Ovary (tissue), 9 donors: ENCODE data around the gene FLOT1. TPM values are rescaled to one million over a fixed set of nuclear protein-coding genes. Genes with fewer than 3 reads are reported as not detected.

Experiments used
- DNase-seq, 5 donors: peaks; one replicate each; pipeline ENCODE4 v3.0.0-alpha.2; 2019 to 2020
- H3K27ac ChIP-seq, 2 donors: fragments of 200-600 bp; one replicate each; pipeline versions ENCODE4 v1.5.1 to v1.8.0; 2019 to 2022
- H3K27me3 ChIP-seq: fragments of 200-600 bp; one replicate; pipeline ENCODE4 v1.8.0; 2022
- H3K36me3 ChIP-seq: fragments of 200-600 bp; sonication (generic); one replicate; pipeline ENCODE4 v1.5.1; 2019
- H3K4me1 ChIP-seq: one replicate; pipeline ENCODE4 v1.8.1; 2013; ENCODE audit warnings: mild to moderate bottlenecking, moderate library complexity; ENCODE audit not compliant: insufficient read depth
- H3K4me3 ChIP-seq: fragments of 200-600 bp; sonication (generic); one replicate; pipeline ENCODE4 v1.5.1; 2017
- H3K9me3 ChIP-seq, 2 donors: fragments of 200-600 bp in 1 of 2; sonication (generic) in 1 of 2; one replicate each; pipeline versions ENCODE4 v1.5.1 to v1.8.1; 2013 to 2019; ENCODE audit warnings: mild to moderate bottlenecking in 1 of 2, moderate library complexity in 1 of 2
- CTCF ChIP-seq, 3 donors: fragments of 450-650 bp in 2 of 3; fragments of 200-600 bp in 1 of 3; IDR thresholded peaks; one replicate each; pipeline versions ENCODE4 v1.5.1 to v1.8.0; 2016 to 2022; ENCODE audit warnings: antibody characterized with exemption in 3 of 3, mild to moderate bottlenecking in 1 of 3
- EP300 ChIP-seq: sonication (generic); formaldehyde crosslinking; IDR thresholded peaks from one replicate; pipeline ENCODE4 v1.6.1; 2017; ENCODE audit warnings: antibody characterized with exemption
- POLR2A ChIP-seq: fragments of 450-650 bp; IDR thresholded peaks from one replicate; pipeline ENCODE4 v1.6.1; 2017; ENCODE audit warnings: antibody characterized with exemption, mild to moderate bottlenecking, moderate library complexity
- WGBS, 3 donors: extraction: QIAGEN DNeasy Blood & Tissue Kit in 1 of 3; methylation state at CpG; one replicate each; pipeline versions ENCODE4 v1.1.5 to v1.1.7; 2013 to 2017; 5-methylcytosine and 5-hydroxymethylcytosine counted together
- intact Hi-C, 4 donors: fragments of 100-400 bp; cut with DNase I; formaldehyde crosslinking; loops; one replicate each; pipeline versions ENCODE4 v1.11.0 to v1.15.1; 2022 to 2023
- polyA plus RNA-seq, 2 donors: library from polyadenylated mRNA; stranded (reverse); fragments of 200-250 nt in 1 of 2; fragments of 350-450 nt in 1 of 2; fragmentation: Illumina TruSeq in 1 of 2; extraction: RNeasy Lipid Tissue Mini Kit (QIAGEN cat#74804) in 1 of 2; gene quantifications; one replicate each; pipeline ENCODE4 v1.2.3, GENCODE V29; 2013 to 2014
- total RNA-seq, 7 donors: library from RNA; depleted of rRNA in 2 of 7; stranded (reverse); fragments of >200 nt in 2 of 7; fragmentation: NEBNext Ultra II Directional in 3 of 7; extraction: Animal tissue kit (Norgen Biotek cat#: 25700) in 3 of 7; gene quantifications; one replicate each; pipeline versions ENCODE4 v1.1.0 to v1.2.4, GENCODE V29; 2016 to 2023
- donor health status: DM: no; HTN: no; CAD: no; lungs with moderate emphysema.
- donor health status: DM: no; HTN: no; CAD: no.
- donor health status: Bipolar disorder and iron deficiency.
- donor health status: DM: yes; HTN: yes; CAD: no.
- donor health status: DM: no; HTN: no; CAD: no.
- donor health status: DM: yes; HTN: yes; CAD: no.

The FLOT1 gene
- total and polyA plus RNA-seq, 9 donors: 64.1 to 180 (median 124) TPM

- Histone ChIP-seq H3K27me3 (no peaks in the 10 kb centered on the region), H3K36me3 (no peaks in the 10 kb centered on the region), H3K9me3 (no peaks in the 10 kb centered on the region), H3K27ac (peak overlapping the region; percentile 98), H3K4me3 (peak overlapping the region; percentile 49), H3K4me1 (peaks cover 2% of the 10 kb centered on the region)
- no peak for DNase-seq
- WGBS, 3 donors: 2 to 3% (median 3%) methylated on average over 8 of the region's 8 CpGs
- TF ChIP-seq POLR2A (no peak), CTCF (IDR thresholded peaks at IDR 0.05) (no peak), EP300 (no peak)
- intact Hi-C loops: no loop called here
Measured at GRCh38 chr6:30716879-30717128, 25.7 kb downstream of the FLOT1 start.

DNA sequence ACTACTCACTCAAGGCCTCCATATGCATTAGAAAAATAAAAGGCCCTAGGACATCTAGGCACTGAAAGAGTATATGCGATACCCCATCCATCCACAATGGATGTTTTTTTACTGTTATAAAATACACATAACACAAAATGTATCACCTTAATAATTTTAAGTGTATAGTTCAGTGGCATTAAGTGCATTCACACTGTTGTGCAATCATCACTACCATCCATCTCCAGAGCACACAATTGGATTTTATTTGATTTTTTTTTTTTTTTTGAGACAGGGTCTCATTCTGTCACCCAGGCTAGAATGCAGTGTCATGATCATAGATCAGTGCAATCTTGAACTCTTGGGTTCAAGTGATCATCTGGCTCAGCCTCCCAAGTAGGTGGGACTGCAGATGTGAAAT lies 28.2 kb downstream of the FLOT1 start:
- Histone ChIP-seq H3K27me3 (no peaks in the 10 kb centered on the region), H3K27ac (no peak overlapping the region), H3K4me1 (peaks cover 2% of the 10 kb centered on the region), H3K36me3 (no peaks in the 10 kb centered on the region), H3K4me3 (no peak overlapping the region), H3K9me3 (no peaks in the 10 kb centered on the region)
- intact Hi-C loops: loop anchor here in 1 of 4 donors (2.0 kb wide), 1 partner anchor 15 kb away; no protein-coding TSS in a partner anchor
- 93 to 97% (median 94%) methylated on average over 1 of the region's 1 CpG for WGBS, 3 donors
- TF ChIP-seq EP300: no peak
- no peak for TF ChIP-seq POLR2A
- TF ChIP-seq CTCF (IDR thresholded peaks at IDR 0.05): no peak
- no peak for DNase-seq

DNA sequence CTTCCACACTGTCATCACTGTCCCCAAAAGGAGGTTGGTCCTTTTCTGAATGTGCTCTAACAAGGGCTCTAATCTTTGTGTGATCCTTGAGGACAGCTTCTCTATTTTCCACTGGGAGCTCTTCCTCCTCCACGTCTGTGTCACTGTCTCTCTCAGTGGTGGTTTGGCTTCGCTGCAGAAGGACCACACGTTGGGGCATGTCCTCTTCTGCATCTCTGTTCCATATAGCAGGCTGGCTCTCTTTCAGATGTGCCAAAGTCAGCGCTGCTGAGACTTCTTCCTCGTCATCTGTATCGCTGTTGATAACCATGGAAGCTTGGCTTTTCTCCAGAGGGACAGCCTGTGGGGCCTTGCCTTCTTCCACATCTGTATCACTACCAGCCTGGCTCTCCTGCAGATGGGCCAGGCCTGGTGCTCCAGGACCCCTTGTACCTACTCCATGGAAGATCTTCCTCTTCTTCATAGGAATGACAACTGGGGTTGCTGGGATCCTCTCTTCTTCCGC lies 30.0 kb downstream of the FLOT1 start:
- H3K36me3 ChIP-seq: no peaks in the 10 kb centered on the region
- no peaks in the 10 kb centered on the region for H3K9me3 ChIP-seq
- intact Hi-C loops: no loop called here
- no peaks in the 10 kb centered on the region for H3K4me1 ChIP-seq
- H3K4me3 ChIP-seq: no peak overlapping the region
- TF ChIP-seq CTCF (IDR thresholded peaks at IDR 0.05): no peak
- no peaks in the 10 kb centered on the region for H3K27me3 ChIP-seq
- DNase-seq: peak in 1 of 5 donors; percentile 21
- 77 to 90% (median 78%) methylated on average over 7 of the region's 7 CpGs for WGBS, 3 donors
- no peak overlapping the region for H3K27ac ChIP-seq

DNA sequence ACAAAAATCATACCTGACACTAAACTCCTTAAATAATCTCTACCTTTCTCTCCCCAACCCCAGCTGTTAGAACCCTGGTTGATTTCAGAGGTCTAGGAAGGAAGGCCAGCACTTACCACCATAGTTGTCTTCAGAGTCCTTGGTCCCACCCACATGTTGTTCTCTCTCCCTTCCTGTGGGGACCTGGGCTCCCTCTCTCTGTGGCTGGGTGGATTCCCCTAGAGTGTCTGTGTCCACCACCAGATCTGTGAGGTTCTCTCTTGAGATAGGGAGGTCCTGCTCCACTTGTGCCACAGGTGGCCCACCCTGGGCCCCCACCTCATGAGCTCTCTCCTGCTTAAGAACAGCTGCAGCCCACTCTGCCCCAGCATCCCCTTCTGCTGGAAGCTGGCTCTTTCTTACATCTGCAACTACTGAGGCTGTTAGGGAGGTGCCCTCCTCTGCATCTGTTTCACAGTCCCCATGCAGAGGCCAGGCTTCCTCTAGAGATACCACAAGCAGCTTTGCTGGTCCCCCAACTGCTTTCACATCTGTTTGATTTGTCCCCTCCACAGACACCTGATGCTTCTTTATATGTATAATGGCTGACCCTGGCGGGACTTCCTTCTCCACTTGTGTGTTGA lies 30.6 kb downstream of the FLOT1 start:
- H3K4me3 ChIP-seq: no peak overlapping the region
- no peak overlapping the region for H3K27ac ChIP-seq
- H3K27me3 ChIP-seq: no peaks in the 10 kb centered on the region
- H3K36me3 ChIP-seq: no peaks in the 10 kb centered on the region
- H3K9me3 ChIP-seq: no peaks in the 10 kb centered on the region
- TF ChIP-seq EP300 (no peak), POLR2A (no peak), CTCF (IDR thresholded peaks at IDR 0.05) (no peak)
- no peaks in the 10 kb centered on the region for H3K4me1 ChIP-seq
- intact Hi-C loops: no loop called here
- DNase-seq: peak in 1 of 5 donors; percentile 19
- WGBS, 3 donors: 86 to 95% (median 88%) methylated on average over 1 of the region's 1 CpG
